ENCODE measurements around the gene SLC26A4.

The SLC26A4 gene

DNA sequence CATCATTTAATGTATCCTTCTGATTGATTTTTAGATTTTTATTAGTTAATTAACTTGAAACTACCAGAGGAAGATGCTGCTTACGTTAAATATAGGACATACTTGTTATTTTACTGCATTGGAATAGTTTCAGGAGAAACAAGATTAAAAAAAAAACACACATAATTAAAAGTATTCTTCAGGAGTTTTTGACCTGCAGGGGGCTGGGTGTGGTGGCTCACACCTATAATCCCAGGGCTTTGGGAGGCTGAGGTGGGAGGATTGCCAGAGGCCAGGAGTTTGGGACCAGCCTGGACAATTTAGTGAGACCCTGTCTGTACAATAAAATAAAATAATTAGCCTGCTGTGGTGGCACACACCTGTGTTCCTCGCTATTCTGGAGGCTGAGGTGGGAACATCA lies 94.0 kb downstream of the SLC26A4 start:
- no peak for DNase-seq (ENCODE audit: low spot score)

DNA sequence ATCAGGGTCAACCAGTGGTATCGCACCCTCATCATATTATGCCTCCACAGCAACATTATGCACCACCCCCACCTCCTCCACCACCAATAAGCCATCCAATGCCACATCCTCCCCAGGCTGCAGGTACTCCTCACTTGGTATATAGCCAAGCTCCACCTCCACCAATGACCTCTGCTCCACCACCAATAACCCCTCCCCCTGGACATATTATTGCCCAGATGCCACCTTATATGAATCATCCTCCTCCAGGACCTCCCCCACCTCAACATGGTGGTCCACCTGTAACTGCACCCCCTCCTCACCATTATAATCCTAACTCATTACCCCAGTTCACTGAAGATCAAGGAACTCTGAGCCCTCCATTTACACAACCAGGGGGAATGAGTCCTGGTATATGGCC lies 98.0 kb downstream of the SLC26A4 start:
- DNase-seq (ENCODE audit: low spot score) = no peak

DNA sequence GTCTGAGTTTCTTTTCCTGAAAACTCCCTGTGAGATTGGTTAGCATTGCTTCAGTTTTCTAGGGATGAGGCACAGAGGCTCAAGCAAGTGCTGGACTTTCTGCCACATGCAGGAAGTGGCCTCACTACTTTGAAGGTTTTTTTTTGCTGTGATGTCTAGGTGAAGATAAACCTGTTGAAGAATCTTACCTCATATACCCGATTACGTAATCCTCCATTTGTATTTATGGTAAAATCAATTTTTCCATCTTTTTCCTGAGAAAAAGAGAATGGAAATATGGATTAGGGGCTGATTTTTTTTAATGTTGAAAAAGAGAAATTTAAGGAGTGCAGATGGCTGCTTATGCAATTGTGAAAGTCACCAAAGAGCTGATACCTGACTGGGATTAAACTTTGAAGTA lies 106.8 kb downstream of the SLC26A4 start:
- DNase-seq (ENCODE audit: low spot score) = no peak
